ENCODE data around the gene SETBP1.

- TF ChIP-seq CTCF (conservative IDR thresholded peaks at IDR 0.05; ENCODE audit: low read depth, low read length) (no peak), EZH2 (IDR thresholded peaks at IDR 0.05; ENCODE audit: borderline replicate concordance, low read depth, low read length, poor library complexity, severe bottlenecking) (no peak)
Observed at GRCh38 chr18:44744161-44745121, 63.8 kb downstream of the SETBP1 start.
